Esophagus squamous epithelium (tissue), 4 donors: ENCODE measurements around the gene LDLRAD4.

Source experiments
- CTCF ChIP-seq, 6 experiments: fragments of 450-650 bp in 4 of 6; fragments of 200-600 bp in 2 of 6; sonication (generic) in 2 of 6; IDR thresholded peaks; one replicate each; pipeline ENCODE4 v1.5.1; 2016 to 2019; ENCODE audit warnings: antibody characterized with exemption in 6 of 6, mild to moderate bottlenecking in 4 of 6, moderate library complexity in 4 of 6
- POLR2A ChIP-seq, 4 donors: fragments of 450-650 bp; IDR thresholded peaks; one replicate each; pipeline ENCODE4 v1.6.1; 2017; ENCODE audit warnings: antibody characterized with exemption in 4 of 4, mild to moderate bottlenecking in 4 of 4, moderate library complexity in 3 of 4

- TF ChIP-seq CTCF (IDR thresholded peaks at IDR 0.05) = no peak
- no peak for TF ChIP-seq POLR2A (IDR thresholded peaks at IDR 0.05)
These were observed 441.9 kb downstream of the LDLRAD4 start for GRCh38 chr18:13660510-13660909.
